ENCODE results near the gene ZNF500.
"Not testable (repeated sequence)": the region's sequence is repeated elsewhere in the genome, so short reads cannot be mapped to it uniquely, and the experiment has no call there.

Gene ZNF500

DNA sequence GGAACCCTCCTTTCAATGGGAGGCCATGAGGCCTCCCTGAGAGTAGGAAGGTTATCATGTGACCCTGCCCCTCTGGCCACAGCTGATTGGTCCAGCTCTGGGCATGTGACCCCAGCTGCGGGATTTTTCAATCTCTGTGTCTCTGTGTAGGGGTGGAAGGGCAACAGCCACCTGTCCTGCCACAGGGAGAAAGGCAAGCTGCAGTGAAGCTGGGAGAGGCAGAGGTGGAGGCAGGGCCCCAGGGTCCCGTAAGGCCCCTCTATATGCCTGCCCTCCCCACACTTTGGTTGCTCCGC lies 21.7 kb downstream of the ZNF500 start:
- no peak for DNase-seq (ENCODE audit: low read depth in 2 of 2)

DNA sequence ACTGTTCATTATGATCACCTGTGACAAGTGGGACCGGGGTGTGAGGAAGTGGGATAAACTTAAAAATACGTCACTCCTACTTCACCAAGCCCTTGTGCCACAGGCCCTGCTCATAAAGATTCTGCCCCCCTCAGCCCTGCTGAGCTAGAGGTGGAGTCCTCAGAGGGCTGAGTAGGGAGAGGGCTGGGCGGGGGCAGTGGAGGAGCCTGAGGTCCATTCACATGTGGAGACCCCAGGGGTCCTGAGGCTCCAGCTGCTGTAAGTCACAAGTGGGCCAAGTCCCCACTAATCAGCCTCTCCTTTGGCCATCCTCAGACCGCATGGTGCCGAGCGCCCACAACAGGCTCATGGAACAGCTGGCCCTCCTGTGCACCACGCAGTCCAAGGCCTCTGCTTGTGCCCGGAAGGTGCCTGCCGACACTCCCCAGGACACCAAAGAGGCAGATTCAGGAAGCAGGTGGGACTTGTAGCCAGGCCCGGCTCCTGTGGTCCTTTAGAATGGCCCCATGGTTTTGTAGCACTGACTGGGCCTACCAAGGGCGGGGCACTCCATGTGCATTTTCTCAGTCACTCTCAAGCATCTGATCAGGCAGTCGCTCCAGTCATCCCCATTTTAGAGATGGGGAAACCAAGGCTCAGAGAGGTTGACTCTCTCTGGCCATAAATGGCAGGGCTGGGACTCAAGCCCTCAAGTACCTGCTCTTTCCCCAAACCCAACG lies 22.2 kb downstream of the ZNF500 start:
- no peak for DNase-seq (ENCODE audit: low read depth in 2 of 2)

DNA sequence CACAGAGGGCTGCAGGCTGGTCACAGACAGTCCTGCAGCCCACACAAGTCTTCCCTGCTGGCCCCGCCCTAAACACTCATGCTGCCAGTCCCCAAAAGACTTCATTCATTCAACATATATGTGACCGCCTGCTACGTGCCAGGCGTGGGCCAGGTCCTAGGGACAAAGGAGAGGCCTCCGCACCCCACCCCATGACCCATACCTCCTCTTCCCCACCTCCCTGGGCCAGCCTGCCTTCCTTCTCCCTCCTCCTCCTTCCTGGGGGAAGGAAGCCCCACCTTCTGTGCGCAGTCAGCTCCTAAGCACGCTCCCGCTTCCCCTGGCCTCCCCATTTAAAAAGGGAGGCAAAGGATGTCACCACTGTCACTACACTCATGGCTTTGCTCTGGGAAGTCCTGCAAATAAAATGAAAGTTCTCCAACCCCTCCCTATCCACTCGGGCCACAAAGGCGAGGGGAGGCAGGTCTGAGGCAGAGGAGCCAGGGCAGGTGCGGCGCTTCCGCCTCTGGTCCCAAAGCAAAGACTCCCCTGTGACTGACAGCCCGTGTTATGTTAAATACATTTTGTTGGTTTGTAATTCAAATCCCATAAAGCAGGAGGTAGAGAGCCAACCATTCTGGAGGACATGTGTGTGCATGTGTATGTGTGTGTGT lies 23.6 kb downstream of the ZNF500 start:
- DNase-seq (ENCODE audit: low read depth in 2 of 2): no peak

DNA sequence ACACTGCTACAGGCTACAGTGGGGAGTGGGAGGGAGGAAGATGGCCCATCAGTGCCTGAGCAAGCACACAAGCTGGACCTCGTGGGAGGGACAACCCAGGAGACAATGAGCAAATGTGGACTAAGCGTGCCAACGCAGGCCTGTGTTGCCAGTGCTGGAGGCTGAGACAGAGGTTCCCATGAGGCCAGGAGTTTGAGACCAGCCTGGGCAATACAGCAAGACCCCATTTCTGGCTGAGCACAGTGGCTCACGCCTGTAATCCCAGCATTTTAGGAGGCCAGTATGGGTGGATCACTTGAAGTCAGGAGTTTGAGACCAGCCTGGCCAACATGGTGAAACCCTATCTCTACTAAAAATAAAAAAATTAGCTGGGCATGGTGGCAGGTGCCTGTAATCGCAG lies 28.6 kb downstream of the ZNF500 start:
- not testable (repeated sequence) for DNase-seq (ENCODE audit: low read depth in 2 of 2)

DNA sequence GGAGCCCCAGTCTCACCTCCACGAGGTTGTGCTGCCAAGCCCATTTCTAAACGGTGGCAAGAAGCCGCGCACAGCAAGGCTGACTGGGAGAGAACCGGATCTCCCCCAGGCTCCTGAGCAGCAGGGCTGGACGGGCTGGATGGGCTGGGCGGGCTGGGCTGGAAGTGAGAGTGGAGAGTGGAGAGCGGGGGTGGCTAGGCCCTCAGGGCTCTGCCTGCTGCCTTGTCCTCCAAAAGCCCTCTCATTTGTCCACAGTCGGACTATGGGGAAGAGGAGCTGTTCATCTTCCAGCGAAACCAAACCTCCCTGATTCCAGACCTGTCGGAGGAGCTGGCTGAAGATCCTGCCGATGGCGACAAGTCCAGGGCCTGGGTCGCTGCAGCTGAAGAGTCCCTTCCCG lies 29.4 kb downstream of the ZNF500 start:
- DNase-seq (ENCODE audit: low read depth in 2 of 2): no peak

DNA sequence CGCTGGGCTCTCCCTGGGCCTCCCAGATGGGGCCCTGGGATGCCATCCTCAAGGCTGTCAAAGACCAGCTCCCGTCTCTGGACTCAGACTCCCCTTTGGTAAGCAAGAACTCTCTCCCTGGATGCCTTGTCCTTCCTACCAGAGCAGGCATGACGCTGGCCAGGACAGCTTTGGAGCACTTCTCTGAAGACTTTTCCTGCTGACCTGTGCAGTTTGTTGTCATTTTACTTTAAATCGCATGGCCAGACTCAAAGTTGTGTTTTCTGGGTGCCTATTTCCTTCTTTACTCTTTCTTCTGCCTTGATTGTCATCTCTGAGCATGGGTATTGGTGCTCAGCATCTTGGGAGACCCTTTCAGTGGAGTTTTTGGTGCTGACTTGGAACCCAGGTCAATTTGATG lies 30.4 kb downstream of the ZNF500 start:
- DNase-seq (ENCODE audit: low read depth in 2 of 2): no peak

DNA sequence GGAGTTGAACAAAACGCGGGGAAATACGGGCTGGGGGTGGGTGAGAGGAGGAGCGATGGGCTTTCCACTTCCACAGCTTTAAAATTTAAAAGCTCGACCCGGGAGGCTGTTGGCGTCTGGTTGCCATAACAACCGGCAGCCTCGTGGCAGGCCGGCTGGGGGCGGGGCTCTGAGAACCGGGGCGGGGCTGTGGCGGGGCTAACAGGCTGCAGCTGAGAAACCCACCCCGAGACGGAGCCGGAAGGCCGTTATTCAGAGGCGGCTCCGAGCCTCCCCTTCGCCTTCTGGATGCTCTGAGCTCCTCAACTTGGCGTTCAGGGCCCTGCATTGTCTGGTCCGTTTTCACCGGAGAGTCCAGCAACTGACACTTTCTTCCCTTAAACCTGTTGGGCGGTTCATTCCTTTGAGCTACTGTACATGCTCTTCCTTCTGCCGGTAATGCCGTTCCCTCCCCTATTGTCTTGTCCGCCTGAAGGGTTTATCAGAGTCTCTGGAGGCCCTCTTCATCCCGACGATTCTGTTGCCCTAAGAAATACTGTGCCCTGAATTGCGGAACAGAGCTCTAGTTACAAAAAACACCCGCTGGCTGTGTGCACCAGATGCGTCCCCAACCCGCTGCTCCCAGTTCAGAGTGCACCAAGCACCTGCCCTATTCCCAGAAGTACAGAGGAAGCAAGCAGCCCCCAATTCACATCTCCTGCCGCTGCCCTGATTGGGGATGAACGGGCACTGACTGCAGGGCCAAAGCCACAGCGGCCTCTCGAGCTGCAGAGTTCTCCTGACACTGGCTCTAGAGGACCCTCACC lies 32.0 kb downstream of the ZNF500 start:
- peak; percentile 79 to 95 for DNase-seq (ENCODE audit: low read depth in 2 of 2)

DNA sequence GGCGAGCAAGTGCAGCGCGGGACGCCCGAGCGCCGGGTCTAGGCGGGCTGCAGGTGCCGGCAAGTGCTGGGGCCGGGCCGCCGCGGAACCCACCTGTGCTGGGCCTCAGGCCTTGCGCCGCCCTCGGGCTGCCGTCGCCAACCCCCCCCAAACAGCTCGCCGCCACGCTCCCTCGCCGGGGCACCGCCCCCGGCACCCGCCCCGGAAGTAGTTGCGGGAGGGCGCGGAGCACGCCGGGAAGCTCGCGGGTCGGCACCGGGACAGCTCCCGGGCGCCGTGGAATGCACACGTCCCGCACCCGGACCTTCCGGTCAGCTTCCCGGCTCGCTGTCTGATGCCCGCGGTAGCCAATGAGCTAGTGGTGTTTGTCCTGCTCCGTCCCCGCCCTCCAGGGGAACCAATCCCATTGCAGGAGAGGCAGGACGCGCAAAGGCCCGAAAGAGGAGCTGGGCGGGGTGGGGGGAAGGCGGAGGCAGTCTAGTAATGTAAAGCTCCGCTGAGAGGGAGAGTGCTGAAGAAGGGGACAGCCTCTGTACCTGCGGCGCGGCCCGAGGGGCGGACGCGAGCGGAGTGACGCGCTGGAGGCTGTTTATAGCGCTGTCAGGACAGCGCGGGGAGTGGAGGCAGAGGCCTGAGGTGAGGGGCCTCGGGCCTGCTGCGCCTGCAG lies 32.8 kb downstream of the ZNF500 start, which contains the start of the genes ANKS3 and DNAAF8:
Gene ANKS3, minus strand, starts transcription at position 209 of the 667 bp plus-strand sequence. CDS start 4,122 bp downstream, outside the sequence.
Gene DNAAF8, plus strand, starts transcription at position 475 of the 667 bp plus-strand sequence. CDS start 1,978 bp downstream, outside the sequence.
- peak; percentile 59 to 75 for DNase-seq (ENCODE audit: low read depth in 2 of 2)

DNA sequence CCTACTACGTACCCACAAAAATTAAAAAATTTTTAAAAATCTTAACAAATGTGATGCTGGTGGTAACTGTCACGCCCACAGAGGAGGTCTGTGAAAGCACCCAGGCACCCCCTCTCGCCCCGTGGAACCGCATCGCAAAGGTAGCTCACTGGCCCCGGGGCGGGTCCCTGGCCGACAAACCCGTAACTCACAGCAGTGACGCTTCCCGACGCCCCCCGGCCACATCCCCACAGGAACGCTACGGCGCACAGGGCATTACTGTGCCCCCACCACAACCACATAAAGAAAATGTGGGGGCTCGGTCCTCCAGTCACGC lies 33.3 kb downstream of the ZNF500 start:
- DNase-seq (ENCODE audit: low read depth in 2 of 2): peak in 1 of 2 experiments; percentile 10

DNA sequence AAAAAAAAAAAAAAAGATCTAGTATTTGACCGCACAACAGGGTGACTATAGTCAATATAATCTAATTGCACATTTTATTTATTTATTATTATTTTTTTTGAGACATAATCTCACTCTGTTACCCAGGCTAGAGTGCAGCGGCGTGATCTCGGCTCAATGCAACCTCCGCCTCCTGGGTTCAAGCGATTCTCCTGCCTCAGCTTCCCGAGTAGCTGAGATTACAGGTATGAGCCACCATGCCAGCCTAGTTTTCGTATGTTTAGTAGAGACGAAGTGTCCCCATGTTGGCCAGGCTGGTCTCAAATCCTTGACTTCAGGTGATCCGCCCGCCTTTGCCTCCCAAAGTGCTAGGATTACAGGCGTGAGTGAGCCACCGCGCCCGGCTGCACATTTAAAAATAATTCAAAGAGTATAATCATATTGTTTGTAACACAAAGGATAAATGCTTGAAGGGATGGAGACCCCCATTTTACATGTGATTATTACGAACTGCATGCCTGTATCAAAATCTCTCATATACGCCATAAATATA lies 33.7 kb downstream of the ZNF500 start:
- no peak for DNase-seq (ENCODE audit: low read depth in 2 of 2)

DNA sequence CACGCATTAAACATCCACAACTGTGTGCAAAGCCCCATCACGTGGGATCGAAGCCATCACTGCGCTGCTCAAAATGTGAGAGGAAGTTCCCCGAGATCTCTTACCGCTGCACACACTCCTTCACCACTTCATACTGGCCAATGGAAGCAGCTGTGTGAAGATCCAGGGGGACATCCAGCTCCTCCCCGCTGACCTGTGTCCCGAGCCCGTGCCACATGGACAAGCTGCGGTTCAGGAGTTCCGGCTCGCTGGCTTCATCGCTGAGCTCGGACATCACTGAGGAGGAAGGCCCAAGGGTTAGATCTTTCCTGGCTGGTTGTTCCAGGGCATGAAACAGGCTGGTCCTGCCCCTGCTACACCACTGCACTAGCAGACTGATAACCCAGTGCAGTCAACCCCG lies 37.1 kb downstream of the ZNF500 start:
- no peak for DNase-seq (ENCODE audit: low read depth in 2 of 2)

DNA sequence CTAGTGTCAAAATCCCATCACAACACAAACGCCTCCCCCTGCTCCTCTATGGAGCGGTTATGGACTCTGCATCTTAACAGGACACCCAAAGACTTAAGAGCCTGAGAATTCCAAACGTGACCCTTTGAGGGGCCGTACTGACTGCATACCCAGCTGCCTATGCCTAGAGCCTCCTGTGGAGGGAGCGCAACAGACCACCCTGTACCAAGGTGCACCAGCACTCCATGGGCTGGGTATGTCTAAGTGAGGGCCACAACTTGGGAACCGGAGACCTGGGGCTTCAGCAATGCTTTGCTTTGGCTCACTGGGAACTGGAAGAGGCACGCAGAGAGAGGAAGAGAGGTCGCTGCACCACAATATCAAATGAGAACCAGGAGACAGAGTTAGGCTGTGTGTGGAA lies 38.3 kb downstream of the ZNF500 start:
- no peak for DNase-seq (ENCODE audit: low read depth in 2 of 2)

DNA sequence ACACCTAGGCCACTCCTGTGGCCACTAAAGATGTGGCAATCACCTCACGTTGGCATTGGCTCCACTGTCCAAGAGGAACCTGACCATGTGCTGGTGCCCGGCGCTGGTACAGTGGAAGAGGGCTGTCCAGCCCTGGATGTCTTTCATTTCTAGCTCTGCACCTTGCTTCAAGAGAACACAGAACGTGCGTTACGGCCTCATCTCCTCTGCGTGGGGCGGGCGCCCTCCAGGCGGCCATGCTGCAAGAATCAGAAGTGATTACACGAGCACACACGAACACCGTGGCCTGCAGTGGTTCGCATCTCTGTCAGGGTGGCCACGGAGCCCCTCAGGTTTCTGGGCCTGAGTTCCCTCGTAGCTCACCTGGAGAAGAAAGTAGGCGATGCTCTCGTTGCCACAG lies 40.3 kb downstream of the ZNF500 start:
- no peak for DNase-seq (ENCODE audit: low read depth in 2 of 2)

DNA sequence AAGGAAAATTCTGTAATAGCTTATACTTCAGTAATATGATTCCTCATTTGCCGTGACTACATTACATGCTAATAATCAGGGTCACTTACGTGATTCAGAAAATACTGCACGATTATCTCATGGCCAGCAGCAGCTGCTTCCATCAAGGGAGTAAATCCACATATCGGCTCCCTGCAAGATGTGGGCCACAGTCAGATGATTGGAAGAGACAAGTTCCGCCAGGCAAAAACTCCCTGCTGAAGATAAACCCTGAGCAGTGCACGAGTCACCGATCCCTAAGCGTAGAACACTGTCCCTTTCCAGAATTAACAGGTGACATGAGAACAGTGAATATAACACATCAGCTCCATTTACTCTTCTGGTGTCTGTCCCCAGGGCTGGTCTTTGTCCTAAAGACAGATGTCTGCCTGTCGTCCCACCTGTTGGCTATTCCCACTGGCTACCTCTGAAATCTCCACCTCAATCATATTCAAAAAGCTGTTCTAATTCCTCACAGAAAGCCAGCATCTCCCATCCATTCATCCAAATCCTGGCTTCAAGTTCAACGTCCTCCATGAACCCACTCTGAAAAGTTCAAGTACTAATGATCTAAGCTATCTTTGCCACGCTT lies 42.2 kb downstream of the ZNF500 start:
- no peak for DNase-seq (ENCODE audit: low read depth in 2 of 2)

DNA sequence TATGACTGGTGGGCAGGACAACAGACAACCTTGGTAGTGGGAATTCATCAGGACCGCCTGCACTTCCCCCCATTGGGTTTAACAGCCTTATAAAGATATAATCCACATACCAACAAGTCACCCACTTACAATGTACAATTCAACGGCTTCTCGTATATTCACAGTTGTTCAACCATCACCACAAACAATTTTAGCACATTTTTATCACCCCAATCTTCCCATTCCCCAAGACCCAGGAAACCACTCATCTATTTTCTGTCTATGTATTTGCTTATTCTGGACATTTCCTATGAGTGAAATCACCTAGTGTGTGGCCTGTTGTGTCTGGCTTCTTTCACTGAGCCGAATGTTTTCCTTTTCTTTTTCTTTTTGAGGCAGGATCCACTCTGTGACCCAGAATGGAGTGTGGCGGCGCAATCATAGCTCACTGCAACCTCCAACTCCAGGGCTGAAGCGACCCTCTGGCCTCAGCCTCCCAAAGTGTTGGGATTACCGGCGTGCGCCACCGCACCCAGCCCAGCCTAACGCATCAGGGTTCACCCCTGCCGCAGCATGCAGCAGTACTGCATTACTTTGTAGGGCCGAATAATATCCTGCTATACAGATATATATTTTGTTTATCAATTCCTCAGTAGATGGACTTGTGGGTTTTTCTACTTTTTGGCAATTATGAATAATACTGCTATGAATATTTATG lies 43.7 kb downstream of the ZNF500 start:
- no peak for DNase-seq (ENCODE audit: low read depth in 2 of 2)

DNA sequence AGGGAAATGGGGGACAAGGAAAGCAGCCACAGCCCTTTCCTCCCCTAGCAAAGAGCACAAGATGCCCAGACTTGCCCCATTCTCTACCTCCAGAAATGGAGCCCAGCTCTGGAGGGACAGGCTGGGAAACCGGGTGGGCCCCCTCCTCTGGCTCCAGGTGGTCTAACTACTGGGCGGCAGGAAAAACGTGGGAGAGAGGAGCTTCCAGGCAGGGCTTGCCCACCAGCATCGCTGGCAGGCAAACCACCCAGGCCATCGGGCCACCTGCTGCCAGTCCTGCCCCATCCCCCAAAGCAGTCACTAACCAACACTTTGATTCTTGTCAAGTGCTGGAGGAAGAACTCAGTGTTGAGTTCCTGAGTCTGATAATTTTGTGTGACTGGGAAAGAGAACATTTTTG lies 48.5 kb downstream of the ZNF500 start:
- DNase-seq (ENCODE audit: low read depth in 2 of 2): no peak

DNA sequence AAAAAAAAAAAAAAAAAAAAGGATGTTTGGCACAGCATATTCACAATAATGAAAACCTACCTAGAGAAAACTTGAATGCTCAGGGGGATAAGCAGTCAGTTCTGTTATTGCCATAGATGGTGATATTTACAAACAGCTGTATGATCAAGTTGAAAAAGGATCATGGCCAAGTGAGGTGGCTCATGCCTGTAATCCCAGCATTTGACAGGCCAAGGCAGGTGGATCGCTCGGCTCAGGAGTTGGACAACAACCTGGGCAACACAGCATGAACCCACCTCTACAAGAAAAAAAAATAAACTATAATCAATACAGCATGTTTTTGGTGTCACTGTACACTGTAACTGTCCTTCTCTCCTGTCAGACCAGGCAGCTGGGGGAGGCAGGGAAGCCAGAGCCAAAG lies 52.0 kb downstream of the ZNF500 start:
- no peak for DNase-seq (ENCODE audit: low read depth in 2 of 2)

DNA sequence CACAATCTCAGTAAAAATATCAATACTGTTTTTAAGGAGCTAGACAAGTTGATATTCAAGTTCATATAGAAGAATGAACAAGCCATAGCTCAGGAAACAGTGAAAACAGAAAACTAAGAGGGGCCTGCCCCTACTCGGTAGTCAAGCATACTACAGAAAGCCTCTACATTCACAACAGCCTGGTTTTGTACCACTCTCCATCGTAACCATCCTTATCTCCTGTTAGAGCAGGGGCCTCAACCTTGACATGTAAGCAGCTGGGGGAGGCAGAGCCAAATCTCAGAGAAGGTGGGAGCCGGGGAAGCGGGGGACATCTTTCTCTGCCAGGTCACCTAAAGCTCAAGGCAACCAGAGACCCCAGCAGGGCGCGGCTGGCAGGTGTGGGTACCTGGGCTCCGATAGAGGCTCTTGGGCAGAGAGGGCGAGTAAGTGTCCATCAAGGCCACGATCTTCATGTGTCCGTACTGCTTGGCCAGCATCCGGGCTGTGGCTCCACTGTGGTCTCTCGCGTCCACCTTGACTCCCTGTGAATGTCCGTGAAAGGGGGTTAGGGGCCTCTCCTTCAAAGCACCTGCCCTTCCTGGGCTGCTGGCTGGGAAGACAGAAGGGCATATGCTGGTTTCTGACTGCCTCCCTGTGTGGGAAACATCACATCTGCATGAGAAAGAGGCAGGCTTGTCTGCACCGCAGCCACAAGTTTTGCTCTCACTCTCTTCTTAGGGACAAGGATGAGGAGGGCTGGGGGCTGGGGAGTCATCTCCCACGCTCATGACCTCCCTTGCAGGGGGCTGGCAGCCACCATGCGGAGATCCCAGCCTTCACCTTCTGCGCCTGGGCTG lies 53.1 kb downstream of the ZNF500 start:
- DNase-seq (ENCODE audit: low read depth in 2 of 2): no peak

DNA sequence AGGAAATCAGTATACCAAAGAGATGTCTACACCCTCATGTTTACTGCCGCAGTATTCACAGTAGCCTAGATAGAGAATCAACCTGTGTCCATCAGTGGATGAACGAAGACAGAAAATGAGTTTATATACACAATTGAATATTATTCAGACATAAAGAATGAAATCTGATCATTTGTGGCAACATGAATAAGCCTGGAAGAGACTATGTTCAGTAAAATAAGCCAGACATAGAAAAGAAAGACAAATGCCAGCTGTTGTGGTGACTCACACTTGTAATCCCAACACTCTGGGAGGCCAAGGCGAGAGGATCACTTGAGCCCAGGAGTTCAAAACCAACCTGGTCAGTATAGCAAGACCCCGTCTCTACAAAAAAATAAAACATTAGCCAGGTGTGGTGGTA lies 57.5 kb downstream of the ZNF500 start:
- DNase-seq (ENCODE audit: low read depth in 2 of 2): no peak

DNA sequence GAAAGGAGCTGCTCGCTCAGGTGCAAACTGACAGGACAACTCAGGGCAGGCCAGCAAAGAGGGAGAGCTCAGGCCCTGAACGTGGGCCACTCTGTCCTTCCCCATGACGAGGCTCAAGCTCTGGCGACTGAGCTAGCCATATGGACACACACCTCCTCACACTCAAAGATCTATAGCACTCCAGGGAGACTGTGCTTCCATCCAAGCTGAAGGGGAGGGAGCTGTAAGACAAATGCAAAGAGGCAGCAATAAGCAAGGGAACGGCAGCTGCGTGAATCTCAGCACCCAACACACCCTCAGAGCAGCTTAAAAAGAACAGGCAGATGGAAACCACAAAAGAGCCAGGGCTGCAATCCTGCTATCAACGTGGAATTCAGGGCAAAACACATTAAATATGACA lies 60.1 kb downstream of the ZNF500 start:
- DNase-seq (ENCODE audit: low read depth in 2 of 2): no peak

All from stimulated activated CD4-positive, alpha-beta T cell treated with anti-CD3 and anti-CD28 coated beads, Interleukin-12 subunit alpha, Interleukin-12 subunit beta, amount 100 ng/mL, for 24 hours (primary cell).